Naive B cell (primary cell): ENCODE results near the gene DGKK. TPM values are rescaled to one million over a fixed set of nuclear protein-coding genes. Genes with fewer than 3 reads are reported as not detected.

ENCODE experiments used
- ATAC-seq, 2 donors: fragments of 150-1000 bp; cut with Tn5 transposase; 2 replicates each; pipeline ENCODE4 v1.10.0; 2021; ENCODE audit warnings: low read depth in 2 of 2, mild to moderate bottlenecking in 2 of 2, moderate library complexity in 2 of 2
- DNase-seq: peaks from one replicate; pipeline ENCODE4 v3.0.0; 2022
- H3K27ac Mint-ChIP-seq, 6 donors: one replicate each; pipeline ENCODE4 v1.8.0; 2020 to 2022; ENCODE audit warnings: mild to moderate bottlenecking in 6 of 6, mixed read lengths in 6 of 6, moderate library complexity in 5 of 6, inconsistent platforms in 2 of 6
- H3K27me3 Mint-ChIP-seq, 3 donors: one replicate each; pipeline ENCODE4 v1.8.0; 2021 to 2022; ENCODE audit warnings: mixed read lengths in 3 of 3, mild to moderate bottlenecking in 1 of 3
- H3K36me3 Mint-ChIP-seq, 2 donors: one replicate each; pipeline ENCODE4 v1.8.0; 2020 to 2022; ENCODE audit warnings: mixed read lengths in 2 of 2, inconsistent platforms in 1 of 2, mild to moderate bottlenecking in 1 of 2
- H3K4me1 Mint-ChIP-seq, 3 donors: one replicate each; pipeline ENCODE4 v1.8.0; 2020 to 2022; ENCODE audit warnings: mixed read lengths in 3 of 3, inconsistent platforms in 1 of 3, mild to moderate bottlenecking in 1 of 3, moderate library complexity in 1 of 3
- H3K4me3 Mint-ChIP-seq, 8 donors: one replicate each; pipeline ENCODE4 v1.8.0; 2020 to 2022; ENCODE audit warnings: mild to moderate bottlenecking in 8 of 8, mixed read lengths in 8 of 8, moderate library complexity in 8 of 8, inconsistent platforms in 2 of 8
- H3K9me3 Mint-ChIP-seq, 7 donors: one replicate each; pipeline ENCODE4 v1.8.0; 2020 to 2022; ENCODE audit warnings: mixed read lengths in 7 of 7, mild to moderate bottlenecking in 5 of 7, inconsistent platforms in 2 of 7, moderate library complexity in 1 of 7
- polyA plus RNA-seq, 6 donors: library from polyadenylated mRNA; unstranded; fragments of 300-500 nt; fragmentation: Illumina TruSeq; gene quantifications; one replicate each; pipeline ENCODE4 v1.2.3, GENCODE V29; 2021; ENCODE audit warnings: low read depth in 6 of 6

DGKK gene
- polyA plus RNA-seq, 6 donors from 2014 or later = not detected

- peaks cover 0 to 3% (median 0%) of the 10 kb centered on the region in 7 donors for H3K9me3 Mint-ChIP-seq
Measured at GRCh38 chrX:50456712-50457484, 13.7 kb downstream of the DGKK start.

DNA sequence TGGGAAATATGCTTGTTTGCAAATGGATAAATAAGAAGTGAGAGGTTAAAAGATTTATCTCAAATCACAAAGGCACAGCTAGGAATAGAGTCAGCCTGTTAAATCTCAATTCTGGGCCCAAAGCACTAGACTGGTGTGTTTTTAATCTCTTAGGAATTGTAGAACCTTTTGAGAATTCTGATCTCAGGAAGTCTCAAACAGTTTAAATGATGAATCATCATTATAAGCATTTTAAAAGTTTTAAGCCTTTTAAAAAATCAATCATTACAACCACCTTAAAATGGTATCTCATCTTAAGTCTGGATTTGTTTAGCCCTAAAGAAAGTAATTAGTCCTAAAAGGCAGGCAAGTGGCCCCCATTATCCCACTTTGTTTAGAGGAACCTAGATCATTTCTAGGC lies 17.8 kb downstream of the DGKK start:
- no peak for DNase-seq
- Mint-ChIP-seq H3K27ac (no peak overlapping the region), H3K4me3 (no peak overlapping the region), H3K36me3 (no peaks in the 10 kb centered on the region), H3K4me1 (no peaks in the 10 kb centered on the region), H3K9me3 (no peaks in the 10 kb centered on the region), H3K27me3 (peaks cover 4 to 51% (median 5%) of the 10 kb centered on the region in 3 donors)
- no peak for ATAC-seq

More at GRCh38 chrX:50456712-50457484, 13.7 kb downstream of the DGKK start:
- ATAC-seq (no peak), DNase-seq (no peak)
- Mint-ChIP-seq H3K4me1 (no peaks in the 10 kb centered on the region), H3K27ac (no peak overlapping the region), H3K36me3 (no peaks in the 10 kb centered on the region), H3K4me3 (no peak overlapping the region), H3K27me3 (peaks cover 5 to 44% (median 8%) of the 10 kb centered on the region in 3 donors)

- Mint-ChIP-seq H3K9me3 (peaks cover 0 to 3% (median 0%) of the 10 kb centered on the region in 7 donors), H3K4me1 (no peaks in the 10 kb centered on the region), H3K36me3 (no peaks in the 10 kb centered on the region), H3K27me3 (peaks cover 0 to 43% (median 0%) of the 10 kb centered on the region in 3 donors), H3K27ac (no peak overlapping the region), H3K4me3 (no peak overlapping the region)
- DNase-seq (no peak), ATAC-seq (no peak)
Measured at GRCh38 chrX:50450324-50450723, 20.3 kb downstream of the DGKK start.

DNA sequence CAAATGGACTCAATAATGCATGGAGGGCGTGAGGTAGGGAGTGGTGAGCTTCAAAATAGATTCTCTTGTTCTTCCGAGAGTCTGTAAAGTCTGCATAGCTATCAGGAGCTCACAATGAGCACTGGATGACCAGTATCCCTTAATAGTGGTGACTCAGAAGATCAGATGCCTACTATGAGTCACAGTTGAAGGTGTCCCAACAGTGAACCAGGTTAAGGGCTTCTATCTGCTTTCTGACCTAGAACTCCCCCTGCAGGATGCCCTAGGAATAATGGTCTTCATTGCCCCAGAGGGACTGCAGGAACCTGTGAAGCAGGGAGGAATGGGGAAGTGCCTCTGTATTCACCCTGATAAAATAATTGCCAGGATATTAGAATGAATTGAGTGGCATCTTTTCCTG lies 22.1 kb downstream of the DGKK start:
- peaks cover 0 to 4% (median 2%) of the 10 kb centered on the region in 7 donors for H3K9me3 Mint-ChIP-seq
- H3K36me3 Mint-ChIP-seq = no peaks in the 10 kb centered on the region
- ATAC-seq = no peak
- peaks cover 0 to 31% (median 4%) of the 10 kb centered on the region in 3 donors for H3K27me3 Mint-ChIP-seq
- no peaks in the 10 kb centered on the region for H3K4me1 Mint-ChIP-seq
- H3K4me3 Mint-ChIP-seq = no peak overlapping the region
- H3K27ac Mint-ChIP-seq = no peak overlapping the region
- DNase-seq = no peak

DNA sequence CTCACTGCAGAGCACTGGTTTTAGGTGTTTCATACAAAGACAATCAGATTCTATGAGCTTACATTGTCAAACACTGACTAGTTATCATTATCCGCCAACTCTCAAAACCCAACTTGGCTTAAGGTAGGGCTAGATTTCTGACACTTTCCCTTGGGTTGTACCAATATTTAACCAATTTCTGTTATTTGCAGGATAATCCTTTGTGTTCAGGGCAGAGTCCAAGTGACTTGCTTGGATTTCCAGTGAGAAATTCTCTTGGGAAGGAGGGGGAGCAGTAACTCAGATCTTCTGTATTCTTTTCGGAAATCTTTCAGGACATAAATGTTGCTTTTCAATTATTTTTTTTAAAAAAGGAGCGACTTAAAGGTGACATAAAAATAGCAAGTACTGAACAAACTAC lies 23.1 kb downstream of the DGKK start:
- H3K27ac Mint-ChIP-seq = no peak overlapping the region
- no peaks in the 10 kb centered on the region for H3K36me3 Mint-ChIP-seq
- ATAC-seq (no peak), DNase-seq (no peak)
- H3K4me3 Mint-ChIP-seq = no peak overlapping the region
- peaks cover 0 to 31% (median 4%) of the 10 kb centered on the region in 3 donors for H3K27me3 Mint-ChIP-seq
- H3K9me3 Mint-ChIP-seq = peaks cover 0 to 4% (median 2%) of the 10 kb centered on the region in 7 donors
- H3K4me1 Mint-ChIP-seq = no peaks in the 10 kb centered on the region

DNA sequence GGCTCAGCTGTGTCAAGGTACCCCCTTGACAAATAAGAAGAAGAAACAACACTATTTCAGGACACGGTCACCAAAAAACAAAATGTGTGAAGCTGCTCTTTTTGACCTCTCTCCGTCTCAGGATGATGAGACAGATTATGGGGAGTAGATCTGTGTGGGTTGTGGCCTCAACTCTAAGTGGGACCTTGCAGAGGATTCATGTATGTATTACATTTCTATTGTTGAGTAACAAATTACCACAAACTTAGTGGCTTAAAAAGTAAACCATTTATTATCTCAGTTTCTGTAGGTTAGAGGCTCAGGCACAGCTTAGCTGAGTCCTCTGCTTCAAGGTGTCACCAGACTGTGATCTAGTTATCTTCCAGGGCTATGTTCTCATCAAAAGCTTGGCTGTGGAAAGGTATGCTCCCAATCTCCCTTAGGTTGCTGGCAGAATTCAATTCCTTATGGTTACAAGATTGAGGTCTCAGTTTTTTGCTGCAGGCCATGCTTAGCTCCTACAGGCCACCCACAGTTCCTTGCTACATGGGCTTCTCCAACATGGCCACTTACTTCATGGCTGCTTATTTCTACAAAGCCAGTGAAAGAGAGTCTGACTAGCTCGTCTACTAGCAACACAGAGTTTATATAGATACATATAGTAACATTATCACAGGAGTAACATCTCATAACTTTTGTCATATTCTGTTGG lies 28.1 kb downstream of the DGKK start:
- H3K36me3 Mint-ChIP-seq = no peaks in the 10 kb centered on the region
- no peak for ATAC-seq
- no peak overlapping the region for H3K4me3 Mint-ChIP-seq

GRCh38 chrX:50436797-50437196 lies 33.8 kb downstream of the DGKK start:
- Mint-ChIP-seq H3K27ac (no peak overlapping the region), H3K36me3 (no peaks in the 10 kb centered on the region), H3K9me3 (peaks cover 0 to 8% (median 0%) of the 10 kb centered on the region in 7 donors), H3K4me1 (no peaks in the 10 kb centered on the region), H3K27me3 (peaks cover 0 to 27% (median 8%) of the 10 kb centered on the region in 3 donors), H3K4me3 (no peak overlapping the region)
- DNase-seq = no peak
- no peak for ATAC-seq

More for the DNA sequence above, 28.1 kb downstream of the DGKK start:
- Mint-ChIP-seq H3K4me1 (no peaks in the 10 kb centered on the region), H3K27ac (no peak overlapping the region), H3K9me3 (peaks cover 0 to 5% (median 2%) of the 10 kb centered on the region in 7 donors), H3K27me3 (peaks cover 3 to 4% (median 4%) of the 10 kb centered on the region in 3 donors)
- DNase-seq = no peak

DNA sequence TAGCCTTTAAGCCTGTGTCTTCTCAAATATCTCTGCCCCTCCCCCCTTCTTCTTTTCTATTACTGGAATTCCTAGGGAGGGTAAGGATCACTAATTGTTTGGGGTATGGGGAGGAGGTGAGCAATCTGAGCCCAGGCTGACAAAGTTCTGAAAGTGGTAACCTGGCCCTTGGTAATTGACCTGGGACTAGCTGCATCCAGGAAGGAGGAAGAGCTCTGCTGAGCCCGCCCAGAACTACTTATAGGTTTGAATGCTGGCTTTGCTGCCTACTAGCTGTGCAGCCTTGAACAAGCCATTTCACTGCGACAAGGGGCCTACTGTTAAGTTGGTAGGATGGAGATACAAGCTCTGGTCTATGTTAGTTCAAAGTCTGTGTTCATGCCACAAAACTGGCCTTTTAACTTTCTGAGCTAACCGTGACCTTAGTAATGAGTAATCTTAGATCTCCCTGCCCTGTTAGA lies 37.8 kb downstream of the DGKK start:
- no peaks in the 10 kb centered on the region for H3K36me3 Mint-ChIP-seq
- H3K4me1 Mint-ChIP-seq = no peaks in the 10 kb centered on the region
- DNase-seq = no peak
- peaks cover 6 to 36% (median 7%) of the 10 kb centered on the region in 3 donors for H3K27me3 Mint-ChIP-seq
- ATAC-seq = no peak
- H3K4me3 Mint-ChIP-seq = no peak overlapping the region
- peaks cover 0 to 7% (median 0%) of the 10 kb centered on the region in 7 donors for H3K9me3 Mint-ChIP-seq
- no peak overlapping the region for H3K27ac Mint-ChIP-seq

DNA sequence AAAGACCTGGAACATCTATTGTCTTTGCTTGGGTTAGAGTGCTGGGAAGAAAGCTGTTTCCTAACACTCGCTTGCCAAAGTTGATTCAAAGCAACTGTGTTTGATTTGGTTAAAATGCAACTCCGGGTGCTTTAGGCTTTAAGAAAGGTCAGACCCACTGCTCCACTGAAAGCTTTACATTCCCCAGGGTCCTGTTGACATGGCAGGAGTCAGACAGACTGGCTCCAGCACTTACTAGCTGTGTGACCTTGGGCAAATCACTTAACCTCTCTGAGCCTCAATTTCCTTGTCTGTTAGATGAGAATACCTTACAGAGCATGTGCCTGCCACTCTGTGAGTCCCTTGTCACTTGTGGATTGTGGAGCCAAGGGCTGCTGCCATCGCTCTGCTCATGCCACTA lies 39.0 kb downstream of the DGKK start:
- no peak for ATAC-seq
- H3K9me3 Mint-ChIP-seq = peaks cover 0 to 3% (median 0%) of the 10 kb centered on the region in 7 donors
- no peak for DNase-seq
- H3K27ac Mint-ChIP-seq = no peak overlapping the region
- no peaks in the 10 kb centered on the region for H3K36me3 Mint-ChIP-seq
- H3K4me1 Mint-ChIP-seq = no peaks in the 10 kb centered on the region
- no peak overlapping the region for H3K4me3 Mint-ChIP-seq
- peaks cover 0 to 27% (median 6%) of the 10 kb centered on the region in 3 donors for H3K27me3 Mint-ChIP-seq

GRCh38 chrX:50430917-50431575 lies 39.6 kb downstream of the DGKK start:
- ATAC-seq = no peak
- Mint-ChIP-seq H3K27ac (no peak overlapping the region), H3K36me3 (no peaks in the 10 kb centered on the region), H3K27me3 (peaks cover 0 to 31% (median 9%) of the 10 kb centered on the region in 3 donors), H3K4me1 (no peaks in the 10 kb centered on the region), H3K9me3 (peaks cover 0 to 3% (median 0%) of the 10 kb centered on the region in 7 donors), H3K4me3 (no peak overlapping the region)
- DNase-seq = no peak

DNA sequence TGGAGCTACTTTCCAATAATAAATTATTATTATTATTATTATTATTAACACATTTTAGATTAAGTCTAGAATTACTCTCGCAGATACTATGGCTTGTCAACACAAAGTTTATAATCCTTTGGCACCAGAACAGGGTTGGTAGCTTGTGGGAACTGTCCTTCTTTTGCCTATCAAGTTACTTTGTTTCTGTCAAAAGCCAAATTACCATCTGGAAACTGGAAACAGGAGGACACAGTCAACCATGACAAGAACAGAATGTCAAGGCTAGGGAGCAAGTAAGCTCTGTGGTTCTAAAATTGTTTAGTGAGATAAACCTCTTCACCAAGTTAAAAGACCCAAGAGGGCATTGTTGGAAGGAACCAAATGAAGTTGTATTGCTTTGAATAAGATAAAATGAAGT lies 42.5 kb downstream of the DGKK start:
- Mint-ChIP-seq H3K27ac (no peak overlapping the region), H3K27me3 (peaks cover 0 to 17% (median 16%) of the 10 kb centered on the region in 3 donors), H3K9me3 (peaks cover 0 to 3% (median 0%) of the 10 kb centered on the region in 7 donors), H3K36me3 (no peaks in the 10 kb centered on the region), H3K4me3 (no peak overlapping the region), H3K4me1 (no peaks in the 10 kb centered on the region)
- DNase-seq (no peak), ATAC-seq (no peak)

DNA sequence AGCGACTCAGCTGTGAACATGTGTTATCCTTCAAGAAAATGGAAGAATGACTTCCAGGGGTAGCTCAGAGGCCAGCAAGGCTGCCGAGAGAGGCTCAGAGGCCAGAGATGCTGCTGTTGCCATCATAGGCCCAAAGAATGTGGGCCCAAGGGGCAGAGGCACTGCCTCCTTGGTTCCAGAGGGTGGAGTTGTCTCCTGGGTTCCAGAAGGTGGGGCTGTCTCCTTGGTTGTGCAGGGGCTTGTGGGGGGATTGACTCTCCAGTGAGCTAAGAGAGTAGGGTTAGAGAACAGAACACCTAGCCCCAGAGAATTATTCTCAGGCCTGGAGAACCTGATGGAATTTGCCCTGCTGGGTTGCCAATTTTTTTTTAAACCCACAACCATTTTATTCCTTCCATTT lies 62.6 kb downstream of the DGKK start:
- H3K27me3 Mint-ChIP-seq = peaks cover 0 to 22% (median 12%) of the 10 kb centered on the region in 3 donors
- H3K9me3 Mint-ChIP-seq = peaks cover 2 to 13% (median 3%) of the 10 kb centered on the region in 7 donors
- H3K4me3 Mint-ChIP-seq = no peak overlapping the region
- H3K27ac Mint-ChIP-seq = no peak overlapping the region
- DNase-seq = no peak
- no peak for ATAC-seq
- H3K4me1 Mint-ChIP-seq = no peaks in the 10 kb centered on the region
- H3K36me3 Mint-ChIP-seq = no peaks in the 10 kb centered on the region

GRCh38 chrX:50403903-50404302 lies 66.7 kb downstream of the DGKK start:
- Mint-ChIP-seq H3K9me3 (peaks cover 0 to 13% (median 3%) of the 10 kb centered on the region in 7 donors), H3K27me3 (peaks cover 2 to 20% (median 6%) of the 10 kb centered on the region in 3 donors), H3K27ac (no peak overlapping the region), H3K4me1 (no peaks in the 10 kb centered on the region), H3K4me3 (no peak overlapping the region), H3K36me3 (no peaks in the 10 kb centered on the region)
- DNase-seq (no peak), ATAC-seq (no peak)
